GM23338 (cell line): ENCODE results near the gene ACTG1.

Experiments used
- CREB1 ChIP-seq: fragments of 250-450 bp; sonication (Bioruptor Pico); IDR thresholded peaks from 2 replicates; pipeline ENCODE4 v1.5.0; 2020; ENCODE audit warnings: low read depth, mild to moderate bottlenecking, moderate library complexity
- EZH2 ChIP-seq: fragments of 200-600 bp; sonication (generic); IDR thresholded peaks from one replicate; pipeline ENCODE4 v1.8.0; 2017; ENCODE audit warnings: antibody characterized with exemption, mild to moderate bottlenecking, low read depth; ENCODE audit not compliant: unreplicated experiment
- EZH2phosphoT487 ChIP-seq: fragments of 200-600 bp; sonication (generic); IDR thresholded peaks from one replicate; pipeline ENCODE4 v1.8.1; 2018; ENCODE audit warnings: antibody characterized with exemption; ENCODE audit not compliant: unreplicated experiment
- JUNB ChIP-seq: IDR thresholded peaks from one replicate; pipeline ENCODE4 v1.6.1; 2016; ENCODE audit warnings: antibody characterized with exemption; ENCODE audit not compliant: unreplicated experiment
- POLR2AphosphoS5 ChIP-seq: IDR thresholded peaks from 2 replicates; pipeline ENCODE4 v1.6.1; 2016; ENCODE audit warnings: antibody characterized with exemption, low read depth
- STAT1 ChIP-seq: IDR thresholded peaks from one replicate; pipeline ENCODE4 v1.6.1; 2016; ENCODE audit warnings: antibody characterized with exemption; ENCODE audit not compliant: unreplicated experiment
- TF ChIP-seq, protein P1 (sequence below), 2 experiments: fragments of 200-600 bp in 1 of 2; sonication (generic) in 1 of 2; conservative IDR thresholded peaks; 2 replicates each; pipeline versions ENCODE4 v1.5.1 to v1.6.1; 2016 to 2017; ENCODE audit warnings: antibody characterized with exemption in 2 of 2, low read depth in 2 of 2, mild to moderate bottlenecking in 2 of 2, moderate library complexity in 1 of 2
- TF ChIP-seq, protein P2 (sequence below): IDR thresholded peaks from one replicate; pipeline ENCODE4 v1.6.1; 2018; ENCODE audit warnings: antibody characterized with exemption; ENCODE audit not compliant: unreplicated experiment

DNA sequence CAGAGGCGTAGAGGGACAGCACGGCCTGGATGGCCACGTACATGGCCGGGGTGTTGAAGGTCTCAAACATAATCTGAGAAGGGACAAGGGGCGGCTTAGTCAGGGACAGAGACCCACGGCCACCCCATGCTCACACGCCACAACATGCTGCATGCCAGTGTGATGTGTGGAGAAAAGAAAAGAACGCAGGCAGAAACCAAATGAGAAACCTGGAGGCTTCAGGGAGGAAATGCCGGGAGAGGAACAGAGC, 1.1 kb downstream of the ACTG1 start:
- TF ChIP-seq, protein P1, sequence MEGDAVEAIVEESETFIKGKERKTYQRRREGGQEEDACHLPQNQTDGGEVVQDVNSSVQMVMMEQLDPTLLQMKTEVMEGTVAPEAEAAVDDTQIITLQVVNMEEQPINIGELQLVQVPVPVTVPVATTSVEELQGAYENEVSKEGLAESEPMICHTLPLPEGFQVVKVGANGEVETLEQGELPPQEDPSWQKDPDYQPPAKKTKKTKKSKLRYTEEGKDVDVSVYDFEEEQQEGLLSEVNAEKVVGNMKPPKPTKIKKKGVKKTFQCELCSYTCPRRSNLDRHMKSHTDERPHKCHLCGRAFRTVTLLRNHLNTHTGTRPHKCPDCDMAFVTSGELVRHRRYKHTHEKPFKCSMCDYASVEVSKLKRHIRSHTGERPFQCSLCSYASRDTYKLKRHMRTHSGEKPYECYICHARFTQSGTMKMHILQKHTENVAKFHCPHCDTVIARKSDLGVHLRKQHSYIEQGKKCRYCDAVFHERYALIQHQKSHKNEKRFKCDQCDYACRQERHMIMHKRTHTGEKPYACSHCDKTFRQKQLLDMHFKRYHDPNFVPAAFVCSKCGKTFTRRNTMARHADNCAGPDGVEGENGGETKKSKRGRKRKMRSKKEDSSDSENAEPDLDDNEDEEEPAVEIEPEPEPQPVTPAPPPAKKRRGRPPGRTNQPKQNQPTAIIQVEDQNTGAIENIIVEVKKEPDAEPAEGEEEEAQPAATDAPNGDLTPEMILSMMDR (conservative IDR thresholded peaks at IDR 0.05; ENCODE audit: low read depth in 2 of 2) = no peak
- TF ChIP-seq, protein P2, sequence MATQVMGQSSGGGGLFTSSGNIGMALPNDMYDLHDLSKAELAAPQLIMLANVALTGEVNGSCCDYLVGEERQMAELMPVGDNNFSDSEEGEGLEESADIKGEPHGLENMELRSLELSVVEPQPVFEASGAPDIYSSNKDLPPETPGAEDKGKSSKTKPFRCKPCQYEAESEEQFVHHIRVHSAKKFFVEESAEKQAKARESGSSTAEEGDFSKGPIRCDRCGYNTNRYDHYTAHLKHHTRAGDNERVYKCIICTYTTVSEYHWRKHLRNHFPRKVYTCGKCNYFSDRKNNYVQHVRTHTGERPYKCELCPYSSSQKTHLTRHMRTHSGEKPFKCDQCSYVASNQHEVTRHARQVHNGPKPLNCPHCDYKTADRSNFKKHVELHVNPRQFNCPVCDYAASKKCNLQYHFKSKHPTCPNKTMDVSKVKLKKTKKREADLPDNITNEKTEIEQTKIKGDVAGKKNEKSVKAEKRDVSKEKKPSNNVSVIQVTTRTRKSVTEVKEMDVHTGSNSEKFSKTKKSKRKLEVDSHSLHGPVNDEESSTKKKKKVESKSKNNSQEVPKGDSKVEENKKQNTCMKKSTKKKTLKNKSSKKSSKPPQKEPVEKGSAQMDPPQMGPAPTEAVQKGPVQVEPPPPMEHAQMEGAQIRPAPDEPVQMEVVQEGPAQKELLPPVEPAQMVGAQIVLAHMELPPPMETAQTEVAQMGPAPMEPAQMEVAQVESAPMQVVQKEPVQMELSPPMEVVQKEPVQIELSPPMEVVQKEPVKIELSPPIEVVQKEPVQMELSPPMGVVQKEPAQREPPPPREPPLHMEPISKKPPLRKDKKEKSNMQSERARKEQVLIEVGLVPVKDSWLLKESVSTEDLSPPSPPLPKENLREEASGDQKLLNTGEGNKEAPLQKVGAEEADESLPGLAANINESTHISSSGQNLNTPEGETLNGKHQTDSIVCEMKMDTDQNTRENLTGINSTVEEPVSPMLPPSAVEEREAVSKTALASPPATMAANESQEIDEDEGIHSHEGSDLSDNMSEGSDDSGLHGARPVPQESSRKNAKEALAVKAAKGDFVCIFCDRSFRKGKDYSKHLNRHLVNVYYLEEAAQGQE = no peak
- TF ChIP-seq EZH2 (no peak), EZH2phosphoT487 (no peak), POLR2AphosphoS5 (no peak), JUNB (no peak), CREB1 (CRISPR knock-in tag) (no peak), STAT1 (no peak)
